Fibroblast of skin of abdomen (primary cell): ENCODE results near the gene HDAC7.
"Not testable (repeated sequence)": the region's sequence is repeated elsewhere in the genome, so short reads cannot be mapped to it uniquely, and the experiment has no call there.

Experiments used
- DNase-seq: peaks from one replicate; pipeline ENCODE4 v3.0.0-alpha.2; 2013

HDAC7 gene

DNA sequence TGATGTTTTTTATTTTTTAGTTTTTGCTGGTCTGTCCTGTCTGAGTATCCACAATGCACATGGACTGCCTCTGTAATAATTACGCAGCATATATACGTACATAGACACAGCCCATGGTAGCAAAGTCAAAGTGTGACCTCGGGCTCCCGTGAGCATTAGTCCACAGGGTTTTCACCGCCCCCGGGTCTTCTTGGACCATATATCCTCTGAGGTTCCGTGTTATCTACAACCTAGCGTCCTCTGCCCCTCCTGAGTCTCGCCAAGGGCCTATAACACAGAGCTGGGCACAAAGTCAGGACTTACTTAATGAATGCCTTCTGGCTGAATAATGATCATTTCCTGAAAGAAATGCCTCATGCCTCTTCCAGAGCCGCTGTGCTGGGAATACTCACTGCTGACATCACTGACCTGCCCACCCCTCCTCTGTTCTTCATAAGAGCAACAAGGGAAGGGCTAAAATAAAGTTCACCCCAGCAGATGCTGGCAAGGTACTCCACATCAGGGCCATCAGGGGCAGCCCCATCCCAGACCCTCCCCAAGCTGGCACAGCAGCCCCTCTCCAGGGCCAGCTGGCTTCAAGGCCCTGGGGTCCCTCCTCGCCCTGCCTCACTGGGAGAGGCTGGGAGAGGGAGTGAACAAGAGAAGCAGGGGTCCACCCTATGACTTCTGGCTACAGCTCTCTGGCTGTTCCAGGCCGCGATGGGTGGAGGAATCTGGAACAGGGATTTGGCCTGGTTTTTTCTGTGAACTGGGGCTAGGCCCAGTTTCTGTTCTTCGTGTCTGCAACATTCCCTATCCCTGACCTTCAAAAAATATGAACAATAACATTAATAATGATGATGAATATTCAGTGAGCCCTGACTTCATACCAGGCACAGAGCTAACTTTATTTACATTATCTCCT is 7.9 kb downstream of the HDAC7 start:
- DNase-seq, result peak; percentile 77

DNA sequence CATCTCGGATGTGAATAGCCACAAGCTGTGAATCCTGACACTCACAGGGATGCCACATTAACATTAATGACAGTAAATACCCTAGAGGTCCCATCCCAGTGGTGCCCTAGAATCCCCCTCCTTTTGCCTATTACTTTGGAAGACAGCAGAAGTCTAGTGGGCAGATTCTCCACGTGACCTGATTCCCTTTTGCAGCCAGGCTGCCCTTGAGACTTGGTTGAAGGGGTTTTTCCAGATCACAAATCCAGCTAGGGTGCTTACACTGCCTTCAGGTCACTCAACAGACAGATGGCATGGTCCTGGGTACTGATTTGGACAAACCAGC is 8.7 kb downstream of the HDAC7 start:
- DNase-seq, result no peak

DNA sequence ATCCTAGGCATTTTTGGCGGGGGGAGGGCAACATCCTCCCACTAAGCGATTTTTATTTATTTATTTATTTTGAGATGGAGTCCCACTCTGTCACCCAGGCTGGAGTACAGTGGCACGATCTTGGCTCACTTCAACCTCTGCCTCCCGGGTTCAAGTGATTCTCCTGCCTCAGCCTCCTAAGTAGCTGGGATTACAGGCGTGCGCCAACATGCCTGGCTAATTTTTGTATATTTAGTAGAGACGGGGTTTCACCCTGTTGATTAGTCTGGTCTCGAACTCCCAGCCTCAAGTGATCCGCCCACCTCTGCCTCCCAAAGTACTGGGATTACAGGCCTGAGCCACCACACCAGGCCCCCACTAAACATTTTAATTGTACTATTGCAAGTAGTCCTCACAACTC is 10.2 kb downstream of the HDAC7 start:
- DNase-seq, result not testable (repeated sequence)

DNA sequence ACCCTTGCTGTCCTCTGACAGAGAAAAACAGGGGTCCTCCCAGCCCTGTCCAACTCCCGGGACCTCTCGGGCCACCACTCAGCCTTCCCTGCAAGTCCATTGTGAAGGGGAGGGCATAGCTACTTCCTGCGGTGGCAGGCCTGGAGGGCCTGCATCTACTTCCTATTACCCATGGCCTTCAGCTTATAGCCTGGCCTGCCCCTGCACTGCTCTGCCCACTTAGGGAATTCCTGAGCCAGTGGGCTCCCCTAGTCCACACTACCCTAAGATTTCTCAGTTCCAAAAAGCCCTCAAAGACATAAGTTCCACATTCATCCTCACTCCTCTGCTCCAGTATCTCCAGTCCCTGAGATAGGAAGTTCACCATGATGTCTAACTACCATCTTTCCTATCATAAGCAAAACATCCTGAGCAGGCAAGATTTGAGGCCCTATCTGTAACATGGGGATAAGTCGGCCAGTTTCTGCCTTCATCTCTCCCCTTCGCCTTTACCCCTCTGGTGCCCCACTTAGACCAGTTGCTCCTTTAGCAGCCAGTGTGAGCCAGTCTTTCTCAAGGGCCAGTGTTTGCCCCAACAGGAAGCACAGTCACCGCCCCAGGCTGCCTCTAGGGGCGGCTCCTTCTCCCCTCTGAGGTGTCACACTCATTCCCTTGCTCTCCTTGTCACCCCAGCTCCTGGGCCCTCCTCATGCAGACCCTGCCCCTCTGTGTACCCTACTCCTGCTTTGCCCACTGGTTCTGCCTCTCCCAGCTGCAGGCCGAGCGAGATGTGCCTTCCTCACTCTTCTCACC is 10.9 kb downstream of the HDAC7 start:
- DNase-seq, result no peak

DNA sequence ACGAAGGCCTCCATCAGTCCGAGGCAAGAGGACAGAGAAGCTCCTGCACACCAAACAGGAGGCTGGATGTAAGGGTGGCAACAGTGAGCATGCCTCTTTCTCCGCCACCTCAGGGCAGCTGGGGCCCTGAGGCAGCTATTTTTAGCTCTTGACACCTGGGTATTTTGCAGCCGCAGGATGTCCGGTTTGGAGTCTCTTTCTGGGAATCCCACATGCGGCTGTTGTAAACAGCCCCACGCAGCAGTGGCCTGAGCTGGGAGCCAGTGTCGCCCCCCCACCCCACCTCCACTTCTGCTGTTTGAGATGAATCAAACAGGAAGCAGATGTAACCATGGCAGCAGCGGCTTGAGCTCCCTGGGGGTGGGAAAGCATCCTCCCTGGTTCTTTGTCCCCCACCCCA is 11.7 kb downstream of the HDAC7 start:
- peak; percentile 26 for DNase-seq

DNA sequence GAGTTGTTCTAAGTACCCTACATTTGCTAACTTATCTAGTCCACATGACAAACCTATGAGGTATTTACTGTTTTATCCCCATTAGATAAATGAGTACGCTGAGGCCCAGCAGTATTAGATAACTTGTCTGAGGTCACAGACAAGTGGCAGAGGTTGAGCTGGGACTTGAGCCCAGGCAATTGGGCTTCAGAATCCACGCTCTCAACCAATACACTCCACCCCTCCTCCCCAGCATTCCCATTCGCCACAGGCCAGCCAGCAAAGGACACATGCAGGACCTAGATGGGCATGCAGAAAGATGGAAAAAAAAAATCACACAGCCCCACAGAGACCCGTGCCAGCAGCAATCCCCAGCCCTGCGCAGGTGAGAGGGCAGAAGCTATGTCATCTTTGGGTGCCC is 12.4 kb downstream of the HDAC7 start:
- no peak for DNase-seq

DNA sequence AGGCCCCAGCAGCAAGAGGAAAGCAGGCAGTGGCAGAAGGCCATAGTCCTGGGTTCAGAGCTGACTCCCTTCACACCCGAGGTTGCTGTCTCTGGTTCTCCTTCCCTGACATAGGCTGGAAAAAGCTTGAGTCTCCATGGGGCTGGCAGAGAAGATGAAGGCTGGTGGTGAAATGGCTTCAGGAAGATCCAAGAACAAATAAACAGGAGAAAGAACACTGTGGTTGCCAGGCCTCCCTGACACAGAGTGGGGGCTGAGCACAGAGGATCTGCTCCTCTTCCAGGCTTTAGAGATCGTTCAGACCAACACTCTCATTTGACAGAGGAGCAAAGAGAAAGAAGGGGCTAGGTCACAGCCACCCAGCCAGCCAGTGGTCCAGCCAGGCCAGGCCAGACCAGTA is 14.3 kb downstream of the HDAC7 start:
- no peak for DNase-seq

DNA sequence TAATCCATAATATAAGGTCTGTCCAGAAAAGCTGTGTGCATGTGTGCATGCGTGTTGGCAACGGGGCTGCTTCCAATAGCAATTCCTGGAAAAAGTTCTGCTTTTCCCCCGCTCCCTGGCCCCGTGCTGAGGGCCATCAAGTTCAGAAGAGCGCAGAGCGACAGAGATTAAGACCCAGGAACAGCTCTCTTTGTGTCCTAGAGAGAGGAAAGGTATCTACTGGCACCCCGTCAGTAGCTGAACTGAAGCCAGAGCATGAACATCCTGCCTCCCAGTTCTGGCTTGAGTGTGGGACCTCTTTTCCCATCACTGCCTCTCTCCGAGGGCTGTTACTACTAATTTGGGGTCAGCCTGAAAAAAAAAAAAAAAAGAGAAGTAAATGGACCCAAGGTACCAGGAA is 15.5 kb downstream of the HDAC7 start:
- no peak for DNase-seq

DNA sequence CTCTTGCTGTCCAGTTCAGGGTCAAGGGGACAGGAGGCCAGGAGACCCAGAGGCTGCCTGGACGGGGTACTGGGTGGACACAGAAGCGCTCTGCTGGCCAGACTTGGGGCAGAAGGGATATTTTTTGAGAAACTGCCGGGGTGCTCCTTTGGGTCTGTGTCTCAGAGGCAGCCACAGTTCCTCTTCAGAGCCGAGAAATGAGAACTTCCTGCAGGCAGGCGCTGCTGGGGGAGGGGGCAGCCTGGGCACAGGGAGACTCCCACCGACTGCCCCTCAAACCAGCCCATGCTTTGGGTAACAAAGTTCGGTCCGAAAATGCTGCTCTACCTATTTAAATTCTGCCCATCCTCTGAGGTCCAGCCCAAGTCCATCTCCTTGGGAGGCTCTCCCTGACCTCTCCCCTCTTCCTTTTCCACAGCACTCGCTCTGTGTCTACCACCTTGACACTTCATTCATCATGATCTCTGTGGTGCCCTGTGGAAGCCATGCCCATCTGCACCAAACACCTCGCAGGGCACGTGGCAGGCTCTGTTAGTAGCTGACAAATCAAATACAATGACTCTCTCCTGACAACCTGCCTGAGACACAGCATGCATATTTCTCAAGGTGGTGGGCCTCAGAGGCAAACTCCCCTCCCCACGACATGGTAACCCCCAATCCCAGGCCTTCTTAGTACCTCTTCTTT is 16.4 kb downstream of the HDAC7 start:
- DNase-seq, result no peak

DNA sequence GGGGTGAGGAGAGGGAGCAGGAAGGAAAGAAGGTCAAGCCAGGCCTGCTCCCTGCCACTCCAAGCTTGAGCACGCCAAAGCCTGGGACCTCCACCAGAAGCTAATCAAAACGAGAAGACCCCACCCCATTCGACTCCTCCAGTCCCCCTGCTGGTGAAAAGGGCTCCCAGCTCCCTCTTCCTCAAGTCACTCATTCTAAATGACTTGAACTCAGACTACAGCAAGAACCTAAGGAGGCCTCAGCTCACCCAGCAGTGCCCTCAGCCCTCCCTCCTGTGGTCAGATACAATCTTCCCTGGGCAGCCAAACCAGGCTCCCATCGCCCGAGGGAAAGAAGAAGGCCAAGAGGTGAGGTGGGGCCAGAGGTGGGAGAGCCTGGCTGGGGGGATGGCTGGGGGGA is 17.4 kb downstream of the HDAC7 start:
- no peak for DNase-seq

DNA sequence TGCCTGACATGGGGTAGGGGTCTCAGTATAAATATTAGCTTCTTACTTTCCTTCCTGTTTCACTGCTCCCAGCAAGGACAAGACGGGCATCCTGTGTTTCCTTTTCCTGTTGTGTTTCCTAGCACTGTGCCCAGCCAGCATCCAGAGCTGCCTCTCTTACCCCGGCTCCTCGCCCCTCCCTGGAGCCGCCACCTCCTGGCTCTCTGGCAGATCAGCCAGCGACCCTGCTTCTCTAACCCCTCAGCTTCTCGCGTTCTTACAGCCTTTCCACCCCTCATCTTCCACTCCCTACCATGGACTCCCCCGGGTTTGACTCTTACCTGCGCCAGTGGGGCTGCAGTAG is 17.8 kb downstream of the HDAC7 start:
- no peak for DNase-seq

DNA sequence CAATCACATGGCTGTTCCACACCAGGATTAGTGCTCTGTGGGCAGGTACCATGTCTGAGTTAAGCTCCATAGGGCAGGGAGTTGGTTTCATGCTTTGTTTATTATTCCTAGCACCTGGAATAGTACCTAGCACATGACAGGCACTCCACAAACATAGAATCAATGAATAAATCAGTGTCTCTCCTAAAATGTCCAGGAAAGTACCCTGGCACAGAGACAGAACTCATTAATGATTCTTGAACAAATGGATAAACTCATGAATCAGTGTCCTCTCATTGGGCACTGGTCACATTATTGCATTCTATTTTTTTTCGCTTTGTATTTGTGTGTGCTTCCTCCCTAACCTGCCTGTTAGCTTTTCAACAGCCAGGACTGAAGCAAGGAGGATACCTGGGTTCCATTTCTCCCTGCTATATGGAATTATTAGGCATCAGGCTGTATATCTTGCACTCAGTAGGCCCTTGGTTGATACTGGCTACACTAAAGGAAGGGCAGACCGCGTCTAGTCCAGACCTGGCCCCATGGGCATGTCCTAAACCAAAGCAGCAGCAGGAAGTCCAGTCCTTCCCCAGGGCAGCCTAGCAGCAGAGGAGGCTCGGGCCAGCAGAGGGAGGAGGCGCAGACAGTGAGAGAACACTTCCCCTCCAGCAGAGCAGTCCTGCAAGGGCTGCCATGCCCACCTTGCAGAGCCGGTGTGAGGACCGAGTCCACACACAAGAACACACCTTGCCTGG is 18.4 kb downstream of the HDAC7 start:
- DNase-seq, result no peak

DNA sequence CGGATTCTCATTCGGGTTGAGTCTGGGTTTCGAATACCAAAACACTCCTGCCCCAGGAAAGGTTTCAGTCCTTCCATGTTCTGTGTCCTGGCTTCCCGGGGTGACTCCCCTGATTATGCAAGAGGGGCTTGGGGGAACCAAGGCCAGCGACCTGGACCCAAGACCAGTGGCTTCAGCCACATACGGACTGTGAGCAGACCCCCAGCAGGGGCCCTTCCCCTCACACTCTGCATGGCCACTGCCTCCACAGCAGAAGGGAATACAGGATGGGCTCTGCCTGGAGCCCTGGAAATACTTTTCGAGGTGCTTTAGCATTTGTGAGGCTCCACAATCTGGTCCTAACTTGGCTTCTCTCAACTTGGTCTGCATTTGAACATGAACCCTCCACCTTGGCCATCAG is 19.1 kb downstream of the HDAC7 start:
- DNase-seq, result no peak

DNA sequence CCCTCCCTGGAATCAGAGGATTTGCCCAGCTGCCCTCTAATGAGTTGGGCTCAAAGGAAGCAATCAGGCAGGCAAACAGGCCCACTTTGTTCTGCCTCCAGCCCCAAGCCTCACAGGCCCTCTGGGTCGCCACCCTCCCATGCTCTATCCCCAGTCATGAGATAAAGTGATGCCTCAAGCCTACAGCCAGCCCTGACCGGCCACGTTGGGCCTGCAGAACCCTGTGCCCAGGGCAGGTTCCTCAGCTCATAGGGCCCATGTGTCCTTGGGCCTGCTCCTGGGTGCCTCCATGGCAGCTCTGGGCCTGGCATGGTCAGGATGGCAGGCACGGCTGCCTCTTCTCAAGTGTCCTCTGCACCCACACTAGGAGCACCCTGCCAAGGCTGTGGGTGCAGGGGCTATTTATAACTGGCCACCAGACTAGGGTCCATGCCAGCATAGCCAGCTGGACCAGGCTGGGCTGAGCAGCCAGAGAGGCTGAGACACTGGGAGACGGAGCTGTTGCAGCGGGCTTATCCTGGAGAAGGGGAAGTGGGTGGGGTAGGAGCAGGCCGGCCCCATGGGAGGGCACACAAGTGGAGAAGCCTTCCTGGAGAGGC is 20.2 kb downstream of the HDAC7 start:
- DNase-seq, result no peak

DNA sequence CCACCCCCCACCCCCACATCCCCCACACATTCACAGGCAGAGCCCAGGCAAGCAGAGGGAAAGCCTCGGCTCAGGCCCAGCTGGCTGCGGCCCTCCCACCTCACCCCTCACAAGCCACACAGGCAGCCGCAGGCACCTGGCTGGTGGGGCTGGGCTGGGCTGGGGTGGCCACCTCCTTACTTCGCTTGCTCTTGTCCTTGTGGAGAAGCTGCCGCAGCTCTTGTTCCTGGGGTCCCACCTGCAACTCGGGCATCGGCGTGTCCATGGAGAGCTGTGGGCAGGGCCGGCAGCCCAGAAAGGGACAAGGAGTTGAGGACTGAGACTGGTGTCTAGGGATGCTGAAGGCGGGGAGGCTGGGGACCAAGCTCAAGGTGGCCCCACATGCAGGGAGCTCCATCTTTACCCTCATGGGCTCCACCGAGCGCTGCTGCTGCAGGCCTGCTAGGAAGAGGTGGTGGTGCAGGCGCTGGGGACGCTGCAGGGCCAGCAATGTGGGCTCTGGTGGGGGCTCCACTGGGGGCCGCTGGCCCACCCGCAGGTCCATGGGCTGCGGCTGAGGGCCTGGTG is 21.2 kb downstream of the HDAC7 start:
- no peak for DNase-seq

DNA sequence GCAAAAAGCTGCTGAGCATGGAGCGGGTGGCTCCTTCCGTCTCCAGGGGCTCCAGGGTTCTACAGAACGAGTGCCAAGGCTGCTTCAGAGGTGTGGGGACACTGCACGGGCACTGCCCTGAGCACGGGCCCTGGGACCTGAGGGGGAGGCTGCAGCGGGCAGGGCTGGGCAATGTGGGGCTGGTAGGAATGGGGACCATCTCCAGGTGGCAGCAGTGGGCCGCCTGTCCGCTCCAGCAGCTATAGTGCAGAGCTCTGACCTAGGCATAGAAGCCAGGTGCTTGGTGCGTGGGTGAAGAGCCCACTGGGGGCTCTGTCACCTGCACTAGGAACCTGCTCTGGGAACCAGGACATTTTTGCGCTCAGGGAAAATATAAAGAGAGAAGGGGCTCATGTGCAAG is 22.3 kb downstream of the HDAC7 start:
- DNase-seq, result no peak

DNA sequence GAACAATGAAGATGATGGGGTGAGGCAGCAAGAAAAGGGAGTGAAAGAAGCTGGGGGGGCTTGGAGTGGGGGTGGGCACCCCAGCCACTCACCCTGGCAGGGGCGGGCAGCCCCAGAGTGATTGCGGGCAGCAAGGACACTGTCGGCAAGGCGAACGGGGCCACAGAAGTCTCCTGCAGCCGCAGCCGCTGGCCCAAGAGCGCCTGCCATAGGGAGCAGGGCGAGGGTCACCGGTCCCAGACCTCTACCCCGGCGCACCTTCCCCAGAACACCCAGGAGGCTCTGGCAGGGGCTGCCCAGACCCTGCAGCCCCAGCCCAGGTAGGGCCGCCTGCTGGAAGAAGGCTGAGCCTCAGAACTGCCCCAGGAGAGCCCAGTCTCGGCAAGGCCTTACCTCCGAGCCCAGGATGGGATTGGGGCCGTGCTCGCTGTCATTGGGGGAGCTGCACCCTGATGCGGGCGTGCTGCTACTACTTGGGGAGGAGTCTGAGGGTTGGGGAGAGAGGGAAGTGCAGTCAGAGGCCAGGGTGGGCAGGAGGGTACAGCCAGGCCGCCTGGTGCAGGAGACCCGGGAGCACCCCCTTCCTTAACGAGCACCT is 23.8 kb downstream of the HDAC7 start:
- no peak for DNase-seq

DNA sequence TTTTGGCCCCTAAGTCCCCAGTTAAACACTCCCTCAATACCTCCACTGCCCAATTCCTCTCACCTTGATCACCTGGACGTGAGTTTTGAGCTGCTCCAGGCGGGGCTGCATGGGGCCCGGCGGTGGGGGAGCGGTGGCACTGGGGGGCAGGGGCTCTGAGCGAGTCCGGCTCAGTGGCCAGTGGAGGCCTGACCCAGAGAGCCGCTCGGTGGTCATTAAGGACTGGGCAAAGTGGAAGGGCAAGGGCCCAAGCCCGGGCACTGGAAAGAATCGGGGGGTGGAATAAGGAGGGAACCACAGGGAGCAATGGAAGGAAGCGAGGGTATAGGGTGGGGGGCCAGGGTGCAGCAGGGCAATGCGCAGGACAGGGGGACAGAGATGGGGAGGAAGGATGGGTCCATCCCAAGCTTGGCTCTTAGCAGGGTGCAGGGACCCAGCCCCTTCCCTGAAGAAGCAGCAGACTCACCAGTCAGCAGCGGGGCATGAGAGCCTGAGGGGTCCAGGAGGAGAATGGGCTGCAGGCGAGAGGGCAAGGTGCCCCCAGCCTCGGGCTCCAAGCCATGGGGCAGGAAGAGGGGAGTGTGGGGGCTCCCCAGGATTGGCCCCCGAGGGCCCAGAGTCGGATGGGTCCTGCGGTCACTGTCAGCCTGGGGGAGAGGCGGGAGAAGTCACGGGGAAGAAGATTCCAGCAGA is 24.4 kb downstream of the HDAC7 start:
- no peak for DNase-seq

DNA sequence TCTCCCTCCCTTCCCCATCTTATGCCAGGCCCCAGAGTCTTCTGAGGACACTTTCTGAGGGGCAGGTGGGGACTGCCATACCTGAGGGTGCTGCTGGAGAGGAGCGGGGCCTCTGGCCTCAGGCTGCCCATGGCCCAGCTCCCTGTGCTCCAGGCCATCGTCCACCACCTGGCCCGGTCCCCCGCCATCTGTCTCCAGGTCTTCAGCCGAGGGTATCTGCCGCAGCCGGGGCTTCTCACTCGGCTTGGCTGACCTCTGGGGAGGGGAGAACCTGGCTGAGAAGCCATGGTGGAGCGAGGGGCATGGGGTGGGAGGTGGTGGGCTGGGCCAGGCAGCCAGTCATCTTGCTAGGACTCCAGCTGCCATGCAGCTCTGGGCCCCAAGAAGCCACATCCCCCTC is 25.0 kb downstream of the HDAC7 start:
- DNase-seq, result no peak

DNA sequence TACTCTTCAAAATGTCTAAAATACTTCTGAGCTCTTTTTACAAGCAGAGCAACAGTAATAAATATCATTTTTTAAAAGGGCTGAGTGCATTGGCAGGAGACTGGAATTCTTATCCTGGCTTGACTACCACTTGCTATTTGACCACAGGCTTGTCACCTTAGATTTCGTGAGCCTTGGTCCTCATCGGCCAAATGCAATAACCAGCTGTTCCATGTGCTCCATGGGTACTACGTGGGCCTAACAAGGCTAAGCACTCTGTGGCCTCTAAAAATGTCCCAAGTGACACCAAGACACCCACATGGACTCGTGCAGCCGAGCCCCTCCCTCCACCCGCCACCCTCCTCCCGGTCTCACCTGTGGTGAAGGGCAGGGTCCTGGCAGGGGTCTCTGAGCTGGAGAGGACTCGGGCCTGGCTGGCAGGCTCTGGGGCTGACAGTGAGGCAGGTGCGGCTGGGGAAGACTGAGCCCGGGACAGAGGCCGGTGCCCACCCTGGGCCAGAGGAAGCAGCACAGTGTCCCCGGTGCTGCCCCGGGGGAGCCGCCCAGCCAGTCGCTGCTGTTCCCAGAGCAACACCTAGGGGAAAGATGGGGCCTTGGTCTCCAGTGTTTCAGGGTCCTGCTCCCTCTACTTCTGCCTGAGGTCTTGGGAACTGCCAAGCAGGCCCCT is 26.6 kb downstream of the HDAC7 start:
- DNase-seq, result no peak

DNA sequence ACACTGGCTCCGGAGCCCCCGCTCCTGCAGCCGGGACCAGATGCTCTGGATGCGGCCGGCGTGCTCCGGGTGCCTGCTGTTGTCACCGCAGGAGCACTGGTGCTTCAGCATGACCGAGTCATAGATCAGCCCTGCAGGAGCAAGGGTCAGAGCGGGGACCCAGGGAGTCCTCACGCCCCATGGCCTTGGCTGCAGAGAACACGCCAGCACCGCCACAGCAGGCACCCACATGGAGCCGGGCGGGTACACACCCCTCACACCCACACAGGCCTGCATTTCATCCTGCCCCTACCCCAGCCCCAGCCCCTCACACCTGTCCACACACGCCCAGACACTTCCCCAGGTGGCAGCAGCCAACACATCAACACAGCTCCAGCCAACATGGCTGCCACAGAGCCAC is 27.8 kb downstream of the HDAC7 start:
- no peak for DNase-seq
